WTC11 (cell line): ENCODE measurements around the gene NLRC4. TPM values are rescaled to one million over a fixed set of nuclear protein-coding genes. Genes with fewer than 3 reads are reported as not detected.

Experiments
- ATAC-seq: fragments of 200-7000 bp; cut with Tn5 transposase; 2 replicates; pipeline ENCODE4 v1.10.0; 2021; ENCODE audit warnings: mild to moderate bottlenecking, moderate library complexity
- CTCF ChIA-PET: fragments of 300-600 bp; sonication (Branson Sonifier 250); formaldehyde crosslinking; loops from one replicate; lab custom pipeline; 2021; ENCODE audit warnings: antibody characterized with exemption; lab: Charles Lee
- POLR2A ChIA-PET: fragments of 350-600 bp; sonication (Branson Sonifier 250); formaldehyde crosslinking; loops from one replicate; lab custom pipeline; 2021; ENCODE audit warnings: antibody characterized with exemption; lab: Charles Lee
- DNase-seq: peaks from one replicate; pipeline ENCODE4 v3.0.0; 2021; ENCODE audit warnings: low spot score
- H3K27ac Mint-ChIP-seq: 2 replicates; pipeline ENCODE4 v1.8.0; 2021; ENCODE audit warnings: mixed read lengths
- H3K27me3 Mint-ChIP-seq: 2 replicates; pipeline ENCODE4 v1.8.0; 2021; ENCODE audit warnings: low read depth, mild to moderate bottlenecking, moderate library complexity, mixed read lengths
- H3K36me3 Mint-ChIP-seq: 2 replicates; pipeline ENCODE4 v1.8.0; 2021; ENCODE audit warnings: mixed read lengths
- H3K4me1 Mint-ChIP-seq: 2 replicates; pipeline ENCODE4 v1.8.0; 2022; ENCODE audit warnings: mixed read lengths
- H3K4me3 Mint-ChIP-seq: 2 replicates; pipeline ENCODE4 v1.8.0; 2021; ENCODE audit warnings: mild to moderate bottlenecking, moderate library complexity, mixed read lengths
- H3K9me3 Mint-ChIP-seq: 2 replicates; pipeline ENCODE4 v1.8.0; 2021; ENCODE audit warnings: mixed read lengths
- CREB1 ChIP-seq: sonication (generic); formaldehyde crosslinking; IDR thresholded peaks from 2 replicates; pipeline ENCODE4 v1.8.0; 2023; ENCODE audit warnings: mild to moderate bottlenecking, missing genetic modification reagents
- E2F5 ChIP-seq: sonication (generic); formaldehyde crosslinking; IDR thresholded peaks from 2 replicates; pipeline ENCODE4 v1.8.1; 2022; ENCODE audit warnings: mild to moderate bottlenecking, moderate library complexity, missing genetic modification reagents
- EMX1 ChIP-seq: fragments of 250-450 bp; sonication (Bioruptor Pico); IDR thresholded peaks from 2 replicates; pipeline ENCODE4 v1.8.0; 2021; ENCODE audit warnings: mild to moderate bottlenecking
- ESRRA ChIP-seq: sonication (generic); formaldehyde crosslinking; IDR thresholded peaks from 2 replicates; pipeline ENCODE4 v1.8.1; 2022; ENCODE audit warnings: mild to moderate bottlenecking, missing genetic modification reagents, borderline replicate concordance
- FOXJ3 ChIP-seq: sonication (generic); formaldehyde crosslinking; IDR thresholded peaks from 2 replicates; pipeline ENCODE4 v1.9.0; 2021; ENCODE audit warnings: missing genetic modification reagents, mild to moderate bottlenecking, borderline replicate concordance
- FOXP1 ChIP-seq: sonication (generic); formaldehyde crosslinking; IDR thresholded peaks from 2 replicates; pipeline ENCODE4 v1.8.0; 2022; ENCODE audit warnings: missing genetic modification reagents, mild to moderate bottlenecking, moderate library complexity, borderline replicate concordance
- GABPB1 ChIP-seq: sonication (generic); formaldehyde crosslinking; IDR thresholded peaks from 2 replicates; pipeline ENCODE4 v1.8.1; 2023; ENCODE audit warnings: mild to moderate bottlenecking, missing genetic modification reagents
- IRF2 ChIP-seq: sonication (generic); formaldehyde crosslinking; IDR thresholded peaks from 2 replicates; pipeline ENCODE4 v1.8.0; 2022; ENCODE audit warnings: low read depth, missing genetic modification reagents, borderline replicate concordance
- PRRX2 ChIP-seq: fragments of 250-450 bp; sonication (Bioruptor Pico); IDR thresholded peaks from 2 replicates; pipeline ENCODE4 v1.8.0; 2021; ENCODE audit warnings: mild to moderate bottlenecking
- SOX15 ChIP-seq: fragments of 250-450 bp; sonication (Bioruptor Pico); IDR thresholded peaks from 2 replicates; pipeline ENCODE4 v1.9.0; 2021; ENCODE audit warnings: mild to moderate bottlenecking
- TEAD1 ChIP-seq: sonication (generic); formaldehyde crosslinking; IDR thresholded peaks from 2 replicates; pipeline ENCODE4 v1.8.0; 2022; ENCODE audit warnings: mild to moderate bottlenecking, missing genetic modification reagents
- USF2 ChIP-seq: sonication (generic); formaldehyde crosslinking; IDR thresholded peaks from 2 replicates; pipeline ENCODE4 v1.8.1; 2023; ENCODE audit warnings: mild to moderate bottlenecking, missing genetic modification reagents, moderate library complexity
- ZNF138 ChIP-seq: sonication (generic); formaldehyde crosslinking; conservative IDR thresholded peaks from 2 replicates; pipeline ENCODE4 v1.8.1; 2022; ENCODE audit warnings: mild to moderate bottlenecking, moderate library complexity, missing genetic modification reagents
- ZNF219 ChIP-seq: sonication (generic); formaldehyde crosslinking; IDR thresholded peaks from 2 replicates; pipeline ENCODE4 v1.8.0; 2023; ENCODE audit warnings: missing genetic modification reagents, mild to moderate bottlenecking, borderline replicate concordance
- ZNF263 ChIP-seq: sonication (generic); formaldehyde crosslinking; IDR thresholded peaks from 2 replicates; pipeline ENCODE4 v1.8.1; 2022; ENCODE audit warnings: low read depth, mild to moderate bottlenecking, moderate library complexity, missing genetic modification reagents
- total RNA-seq: library from RNA; stranded (reverse); gene quantifications from 3 replicates; pipeline ENCODE4 v1.2.3, GENCODE V29; 2021
- TF ChIP-seq, protein P1 (sequence below): fragments of 250-450 bp; sonication (Bioruptor Pico); IDR thresholded peaks from 2 replicates; pipeline ENCODE4 v1.9.0; 2021; ENCODE audit warnings: moderate library complexity, mild to moderate bottlenecking, inconsistent platforms, borderline replicate concordance
- TF ChIP-seq, protein P2 (sequence below): sonication (generic); formaldehyde crosslinking; IDR thresholded peaks from 2 replicates; pipeline ENCODE4 v1.8.0; 2022; ENCODE audit warnings: missing genetic modification reagents
- TF ChIP-seq, protein P3 (sequence below): sonication (generic); formaldehyde crosslinking; IDR thresholded peaks from 2 replicates; pipeline ENCODE4 v1.8.1; 2023; ENCODE audit warnings: mild to moderate bottlenecking, missing genetic modification reagents, moderate library complexity
- TF ChIP-seq, protein P4 (sequence below): sonication (generic); formaldehyde crosslinking; IDR thresholded peaks from 2 replicates; pipeline ENCODE4 v1.8.1; 2022; ENCODE audit warnings: low read depth, mild to moderate bottlenecking, moderate library complexity, missing genetic modification reagents, borderline replicate concordance
- TF ChIP-seq, protein P5 (sequence below): sonication (generic); formaldehyde crosslinking; IDR thresholded peaks from 2 replicates; pipeline ENCODE4 v1.8.1; 2023; ENCODE audit warnings: mild to moderate bottlenecking, missing genetic modification reagents, borderline replicate concordance

Gene NLRC4
- total RNA-seq, 1 experiment from 2014 or later = not detected

GRCh38 chr2:32229635-32230034 lies 35.1 kb downstream of the NLRC4 start:
- TF ChIP-seq ZNF219 (CRISPR knock-in tag) = no peak
- no peak for TF ChIP-seq FOXJ3 (CRISPR knock-in tag)
- no peak for TF ChIP-seq ESRRA (CRISPR knock-in tag)
- TF ChIP-seq IRF2 (CRISPR knock-in tag) = no peak
- TF ChIP-seq, protein P1, sequence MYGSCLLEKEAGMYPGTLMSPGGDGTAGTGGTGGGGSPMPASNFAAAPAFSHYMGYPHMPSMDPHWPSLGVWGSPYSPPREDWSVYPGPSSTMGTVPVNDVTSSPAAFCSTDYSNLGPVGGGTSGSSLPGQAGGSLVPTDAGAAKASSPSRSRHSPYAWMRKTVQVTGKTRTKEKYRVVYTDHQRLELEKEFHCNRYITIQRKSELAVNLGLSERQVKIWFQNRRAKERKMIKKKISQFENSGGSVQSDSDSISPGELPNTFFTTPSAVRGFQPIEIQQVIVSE (CRISPR knock-in tag) = no peak
- no peak for TF ChIP-seq ZNF138
- no peak for TF ChIP-seq ZNF263 (CRISPR knock-in tag)
- no peak for TF ChIP-seq EMX1 (CRISPR knock-in tag)
- TF ChIP-seq, protein P2, sequence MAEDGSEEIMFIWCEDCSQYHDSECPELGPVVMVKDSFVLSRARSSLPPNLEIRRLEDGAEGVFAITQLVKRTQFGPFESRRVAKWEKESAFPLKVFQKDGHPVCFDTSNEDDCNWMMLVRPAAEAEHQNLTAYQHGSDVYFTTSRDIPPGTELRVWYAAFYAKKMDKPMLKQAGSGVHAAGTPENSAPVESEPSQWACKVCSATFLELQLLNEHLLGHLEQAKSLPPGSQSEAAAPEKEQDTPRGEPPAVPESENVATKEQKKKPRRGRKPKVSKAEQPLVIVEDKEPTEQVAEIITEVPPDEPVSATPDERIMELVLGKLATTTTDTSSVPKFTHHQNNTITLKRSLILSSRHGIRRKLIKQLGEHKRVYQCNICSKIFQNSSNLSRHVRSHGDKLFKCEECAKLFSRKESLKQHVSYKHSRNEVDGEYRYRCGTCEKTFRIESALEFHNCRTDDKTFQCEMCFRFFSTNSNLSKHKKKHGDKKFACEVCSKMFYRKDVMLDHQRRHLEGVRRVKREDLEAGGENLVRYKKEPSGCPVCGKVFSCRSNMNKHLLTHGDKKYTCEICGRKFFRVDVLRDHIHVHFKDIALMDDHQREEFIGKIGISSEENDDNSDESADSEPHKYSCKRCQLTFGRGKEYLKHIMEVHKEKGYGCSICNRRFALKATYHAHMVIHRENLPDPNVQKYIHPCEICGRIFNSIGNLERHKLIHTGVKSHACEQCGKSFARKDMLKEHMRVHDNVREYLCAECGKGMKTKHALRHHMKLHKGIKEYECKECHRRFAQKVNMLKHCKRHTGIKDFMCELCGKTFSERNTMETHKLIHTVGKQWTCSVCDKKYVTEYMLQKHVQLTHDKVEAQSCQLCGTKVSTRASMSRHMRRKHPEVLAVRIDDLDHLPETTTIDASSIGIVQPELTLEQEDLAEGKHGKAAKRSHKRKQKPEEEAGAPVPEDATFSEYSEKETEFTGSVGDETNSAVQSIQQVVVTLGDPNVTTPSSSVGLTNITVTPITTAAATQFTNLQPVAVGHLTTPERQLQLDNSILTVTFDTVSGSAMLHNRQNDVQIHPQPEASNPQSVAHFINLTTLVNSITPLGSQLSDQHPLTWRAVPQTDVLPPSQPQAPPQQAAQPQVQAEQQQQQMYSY = no peak
- no peak for TF ChIP-seq FOXP1
- no peak for TF ChIP-seq CREB1 (CRISPR knock-in tag)
- TF ChIP-seq USF2 (CRISPR knock-in tag) = no peak
- TF ChIP-seq TEAD1 (CRISPR knock-in tag) = no peak
- POLR2A ChIA-PET = no interaction called here

GRCh38 chr2:32228181-32228580 lies 36.5 kb downstream of the NLRC4 start:
- ATAC-seq = peak; percentile 53
- ChIA-PET CTCF (interaction anchor here (1.1 kb wide), 1 partner anchor 104 kb away, joined by 3 read pairs; no protein-coding TSS in a partner anchor), POLR2A (no interaction called here)
- DNase-seq = no peak
- Mint-ChIP-seq H3K27ac (no peak overlapping the region), H3K4me3 (no peak overlapping the region), H3K27me3 (no peaks in the 10 kb centered on the region), H3K4me1 (peaks cover 7% of the 10 kb centered on the region), H3K36me3 (peaks cover under 1% of the 10 kb centered on the region; the same call in 1 of the 2 replicates), H3K9me3 (no peaks in the 10 kb centered on the region)
- TF ChIP-seq SOX15 (CRISPR knock-in tag) (no peak), GABPB1 (no peak), EMX1 (CRISPR knock-in tag) (no peak), E2F5 (CRISPR knock-in tag) (no peak), PRRX2 (CRISPR knock-in tag) (no peak)
- TF ChIP-seq, protein P3, sequence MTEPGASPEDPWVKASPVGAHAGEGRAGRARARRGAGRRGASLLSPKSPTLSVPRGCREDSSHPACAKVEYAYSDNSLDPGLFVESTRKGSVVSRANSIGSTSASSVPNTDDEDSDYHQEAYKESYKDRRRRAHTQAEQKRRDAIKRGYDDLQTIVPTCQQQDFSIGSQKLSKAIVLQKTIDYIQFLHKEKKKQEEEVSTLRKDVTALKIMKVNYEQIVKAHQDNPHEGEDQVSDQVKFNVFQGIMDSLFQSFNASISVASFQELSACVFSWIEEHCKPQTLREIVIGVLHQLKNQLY (CRISPR knock-in tag) = no peak
- TF ChIP-seq, protein P4, sequence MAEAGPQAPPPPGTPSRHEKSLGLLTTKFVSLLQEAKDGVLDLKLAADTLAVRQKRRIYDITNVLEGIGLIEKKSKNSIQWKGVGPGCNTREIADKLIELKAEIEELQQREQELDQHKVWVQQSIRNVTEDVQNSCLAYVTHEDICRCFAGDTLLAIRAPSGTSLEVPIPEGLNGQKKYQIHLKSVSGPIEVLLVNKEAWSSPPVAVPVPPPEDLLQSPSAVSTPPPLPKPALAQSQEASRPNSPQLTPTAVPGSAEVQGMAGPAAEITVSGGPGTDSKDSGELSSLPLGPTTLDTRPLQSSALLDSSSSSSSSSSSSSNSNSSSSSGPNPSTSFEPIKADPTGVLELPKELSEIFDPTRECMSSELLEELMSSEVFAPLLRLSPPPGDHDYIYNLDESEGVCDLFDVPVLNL (CRISPR knock-in tag) = no peak
- TF ChIP-seq, protein P5, sequence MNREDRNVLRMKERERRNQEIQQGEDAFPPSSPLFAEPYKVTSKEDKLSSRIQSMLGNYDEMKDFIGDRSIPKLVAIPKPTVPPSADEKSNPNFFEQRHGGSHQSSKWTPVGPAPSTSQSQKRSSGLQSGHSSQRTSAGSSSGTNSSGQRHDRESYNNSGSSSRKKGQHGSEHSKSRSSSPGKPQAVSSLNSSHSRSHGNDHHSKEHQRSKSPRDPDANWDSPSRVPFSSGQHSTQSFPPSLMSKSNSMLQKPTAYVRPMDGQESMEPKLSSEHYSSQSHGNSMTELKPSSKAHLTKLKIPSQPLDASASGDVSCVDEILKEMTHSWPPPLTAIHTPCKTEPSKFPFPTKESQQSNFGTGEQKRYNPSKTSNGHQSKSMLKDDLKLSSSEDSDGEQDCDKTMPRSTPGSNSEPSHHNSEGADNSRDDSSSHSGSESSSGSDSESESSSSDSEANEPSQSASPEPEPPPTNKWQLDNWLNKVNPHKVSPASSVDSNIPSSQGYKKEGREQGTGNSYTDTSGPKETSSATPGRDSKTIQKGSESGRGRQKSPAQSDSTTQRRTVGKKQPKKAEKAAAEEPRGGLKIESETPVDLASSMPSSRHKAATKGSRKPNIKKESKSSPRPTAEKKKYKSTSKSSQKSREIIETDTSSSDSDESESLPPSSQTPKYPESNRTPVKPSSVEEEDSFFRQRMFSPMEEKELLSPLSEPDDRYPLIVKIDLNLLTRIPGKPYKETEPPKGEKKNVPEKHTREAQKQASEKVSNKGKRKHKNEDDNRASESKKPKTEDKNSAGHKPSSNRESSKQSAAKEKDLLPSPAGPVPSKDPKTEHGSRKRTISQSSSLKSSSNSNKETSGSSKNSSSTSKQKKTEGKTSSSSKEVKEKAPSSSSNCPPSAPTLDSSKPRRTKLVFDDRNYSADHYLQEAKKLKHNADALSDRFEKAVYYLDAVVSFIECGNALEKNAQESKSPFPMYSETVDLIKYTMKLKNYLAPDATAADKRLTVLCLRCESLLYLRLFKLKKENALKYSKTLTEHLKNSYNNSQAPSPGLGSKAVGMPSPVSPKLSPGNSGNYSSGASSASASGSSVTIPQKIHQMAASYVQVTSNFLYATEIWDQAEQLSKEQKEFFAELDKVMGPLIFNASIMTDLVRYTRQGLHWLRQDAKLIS (CRISPR knock-in tag) = no peak

More at GRCh38 chr2:32229635-32230034, 35.1 kb downstream of the NLRC4 start:
- no peak overlapping the region for H3K4me3 Mint-ChIP-seq
- H3K27me3 Mint-ChIP-seq = no peaks in the 10 kb centered on the region
- ATAC-seq (no peak), DNase-seq (no peak)
- CTCF ChIA-PET = interaction anchor here (1.1 kb wide), 1 partner anchor 103 kb away, joined by 3 read pairs; no protein-coding TSS in a partner anchor
- no peaks in the 10 kb centered on the region; the same call in 1 of the 2 replicates for H3K36me3 Mint-ChIP-seq
- peaks cover 7% of the 10 kb centered on the region for H3K4me1 Mint-ChIP-seq
- no peaks in the 10 kb centered on the region for H3K9me3 Mint-ChIP-seq
- peak overlapping the region; percentile 19; the same call in 1 of the 2 replicates for H3K27ac Mint-ChIP-seq
